ENCODE results near the gene ENTPD2. TPM values are rescaled to one million over a fixed set of nuclear protein-coding genes. Genes with fewer than 3 reads are reported as not detected.

The ENTPD2 gene
- total and polyA plus RNA-seq, 9 of the 15 experiments (the other 6 are each of a cell fraction or from before 2014, with no cell fraction given) = 0.04 to 0.60 (median 0.14) TPM; not detected in 4

DNA sequence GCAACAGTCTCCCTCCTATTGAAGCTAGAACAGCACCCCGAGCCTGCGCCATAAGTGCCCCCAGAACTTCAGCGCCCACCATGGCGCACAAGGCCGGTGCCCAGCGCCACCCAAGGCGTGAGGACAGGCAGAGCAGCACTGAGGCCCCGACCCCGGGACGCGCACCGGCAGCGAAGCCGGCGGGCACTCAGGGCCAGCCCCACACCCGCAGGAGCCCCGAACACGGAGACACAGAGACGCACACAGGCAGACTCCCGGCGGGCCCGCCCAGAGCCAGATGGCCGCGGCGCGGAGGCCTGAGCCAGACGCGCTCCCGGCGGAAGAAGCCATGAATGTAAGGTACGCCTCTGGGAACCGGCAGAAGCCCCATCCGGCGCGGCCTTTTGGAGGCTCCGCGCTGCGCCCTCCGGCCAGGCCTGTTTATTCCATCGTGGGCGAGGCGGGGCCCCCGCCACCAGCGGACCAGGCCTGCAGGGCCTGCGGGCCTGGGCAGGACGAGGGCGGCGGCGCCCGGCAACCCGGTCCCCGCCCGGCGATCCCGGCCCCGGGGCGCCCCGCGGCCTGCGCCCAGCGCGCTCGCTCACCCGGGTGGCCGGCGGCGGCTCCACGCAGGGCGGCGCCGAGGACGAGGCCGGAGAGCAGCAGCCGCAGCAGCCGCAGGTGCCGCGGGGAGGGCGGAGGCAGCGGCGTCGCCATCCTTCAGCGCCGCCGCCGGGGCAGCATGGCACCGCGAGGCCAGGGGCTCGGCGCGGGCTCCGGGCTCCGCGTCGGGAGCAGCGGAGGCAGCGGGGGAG, 8.4 kb downstream of the ENTPD2 start:
- DNase-seq (ENCODE audit: extremely low read depth in 1 of 4, low spot score in 3 of 4) = peak in 2 of 4 experiments; percentile 36 to 37
- no TSS peak for BruUV-seq (replicated peaks)
- Histone ChIP-seq H2AFZ (ENCODE audit: low read depth, low read length) (no peak overlapping the region), H3K36me3 (ENCODE audit: control insufficient read depth, insufficient read depth, low read length) (no peaks in the 10 kb centered on the region), H3K4me3 (no peak overlapping the region), H3K27me3 (ENCODE audit: control insufficient read depth in 2 of 2, insufficient read depth in 2 of 2, low read length in 2 of 2) (peaks cover 7 to 45% of the 10 kb centered on the region in 2 experiments; a peak in 4 of 5 replicates), H4K20me1 (replicated peaks; ENCODE audit: control insufficient read depth, insufficient read depth, low read length) (peaks cover 40% of the 10 kb centered on the region), H3K9ac (ENCODE audit: insufficient read depth in 1 of 2, low read depth in 2 of 2, low read length in 2 of 2) (peak overlapping the region in 1 of 2 experiments; percentile 17; a peak in 1 of 4 replicates), H3K27ac (ENCODE audit: extremely low read depth, low read depth, low read length) (no peak overlapping the region), H3K4me1 (replicated peaks in 1 of 2; ENCODE audit: control insufficient read depth in 2 of 2, insufficient read depth in 2 of 2, low read length in 2 of 2) (peaks cover 2 to 79% of the 10 kb centered on the region in 2 experiments; a peak in 4 of 5 replicates), H3K4me2 (ENCODE audit: insufficient read depth, low read length) (peak overlapping the region; percentile 46; the same call in 1 of the 2 replicates), H3K9me3 (replicated peaks; ENCODE audit: control insufficient read depth, insufficient read depth, low read depth, low read length) (no peaks in the 10 kb centered on the region), H3K9me1 (ENCODE audit: control insufficient read depth, insufficient read depth, low read length) (peaks cover 2% of the 10 kb centered on the region), H3K79me2 (ENCODE audit: control insufficient read depth, insufficient read depth, low read length) (no peaks in the 10 kb centered on the region)
- POLR2A ChIA-PET = interaction anchor here (1.0 kb wide), 1 partner anchor 10 kb away, joined by 4 read pairs; no protein-coding TSS in a partner anchor
- intact Hi-C loops (cut with micrococcal nuclease) (loop anchor here (2.0 kb wide), 1 partner anchor 21 kb away; no protein-coding TSS in a partner anchor), in situ Hi-C loops (cut with MboI) (no loop called here)
- CTCF ChIA-PET (ENCODE audit: low intra/inter-chr PET ratio) = interaction anchor here (0.6 to 1.5 kb wide), 6 partner anchors 15 to 181 kb away, joined by 3 to 6 read pairs (median 3); partner anchors contain the start of gene RNF224
- 6% methylated on average over 60 of the region's 96 CpGs for WGBS (ENCODE audit: insufficient coverage, low coverage, missing lambda C conversion rate)
- FAIRE-seq = no peak
- no peak for ATAC-seq
- TF ChIP-seq SP2 (IDR thresholded peaks at IDR 0.05; ENCODE audit: extremely low read depth, low read depth, low read length, poor library complexity, severe bottlenecking) (no peak), POLR2A (conservative IDR thresholded peaks at IDR 0.05) (no peak), PTRF (tag; IDR thresholded peaks at IDR 0.05) (no peak), HDAC6 (IDR thresholded peaks at IDR 0.05; ENCODE audit: low read depth, low read length) (0 out of 2 replicates have a peak, but pooled peaks have one; percentile 20), ZBTB1 (CRISPR knock-in tag; IDR thresholded peaks at IDR 0.05; ENCODE audit: borderline replicate concordance, low read depth) (0 out of 2 replicates have a peak, but pooled peaks have one; percentile 41), ETV6 (IDR thresholded peaks at IDR 0.05; ENCODE audit: borderline replicate concordance in 1 of 2, low read depth in 2 of 2, low read length in 1 of 2) (no peak), ETV6 (CRISPR knock-in tag; IDR thresholded peaks at IDR 0.05; ENCODE audit: borderline replicate concordance) (no peak), RBM17 (IDR thresholded peaks at IDR 0.05; ENCODE audit: borderline replicate concordance, low read depth, low read length) (no peak), CBFB (CRISPR knock-in tag; IDR thresholded peaks at IDR 0.05) (no peak), ZNF24 (IDR thresholded peaks at IDR 0.05) (no peak), CXXC5 (CRISPR knock-in tag; IDR thresholded peaks at IDR 0.05) (no peak), U2AF2 (optimal IDR thresholded peaks at IDR 0.05; ENCODE audit: low read depth, low read length) (no peak), PHB (CRISPR knock-in tag; IDR thresholded peaks at IDR 0.05) (no peak), KDM2B (CRISPR knock-in tag; IDR thresholded peaks at IDR 0.05) (0 out of 2 replicates have a peak, but pooled peaks have one; percentile 2)
- TF ChIP-seq, protein P1, sequence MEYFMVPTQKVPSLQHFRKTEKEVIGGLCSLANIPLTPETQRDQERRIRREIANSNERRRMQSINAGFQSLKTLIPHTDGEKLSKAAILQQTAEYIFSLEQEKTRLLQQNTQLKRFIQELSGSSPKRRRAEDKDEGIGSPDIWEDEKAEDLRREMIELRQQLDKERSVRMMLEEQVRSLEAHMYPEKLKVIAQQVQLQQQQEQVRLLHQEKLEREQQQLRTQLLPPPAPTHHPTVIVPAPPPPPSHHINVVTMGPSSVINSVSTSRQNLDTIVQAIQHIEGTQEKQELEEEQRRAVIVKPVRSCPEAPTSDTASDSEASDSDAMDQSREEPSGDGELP (CRISPR knock-in tag; IDR thresholded peaks at IDR 0.05; ENCODE audit: borderline replicate concordance) = peak; percentile 42; the same call in 1 of the 2 replicates
- TF ChIP-seq, protein P2, sequence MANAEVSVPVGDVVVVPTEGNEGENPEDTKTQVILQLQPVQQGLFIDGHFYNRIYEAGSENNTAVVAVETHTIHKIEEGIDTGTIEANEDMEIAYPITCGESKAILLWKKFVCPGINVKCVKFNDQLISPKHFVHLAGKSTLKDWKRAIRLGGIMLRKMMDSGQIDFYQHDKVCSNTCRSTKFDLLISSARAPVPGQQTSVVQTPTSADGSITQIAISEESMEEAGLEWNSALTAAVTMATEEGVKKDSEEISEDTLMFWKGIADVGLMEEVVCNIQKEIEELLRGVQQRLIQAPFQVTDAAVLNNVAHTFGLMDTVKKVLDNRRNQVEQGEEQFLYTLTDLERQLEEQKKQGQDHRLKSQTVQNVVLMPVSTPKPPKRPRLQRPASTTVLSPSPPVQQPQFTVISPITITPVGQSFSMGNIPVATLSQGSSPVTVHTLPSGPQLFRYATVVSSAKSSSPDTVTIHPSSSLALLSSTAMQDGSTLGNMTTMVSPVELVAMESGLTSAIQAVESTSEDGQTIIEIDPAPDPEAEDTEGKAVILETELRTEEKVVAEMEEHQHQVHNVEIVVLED (CRISPR knock-in tag; IDR thresholded peaks at IDR 0.05) = no peak
- TF ChIP-seq, protein P3, sequence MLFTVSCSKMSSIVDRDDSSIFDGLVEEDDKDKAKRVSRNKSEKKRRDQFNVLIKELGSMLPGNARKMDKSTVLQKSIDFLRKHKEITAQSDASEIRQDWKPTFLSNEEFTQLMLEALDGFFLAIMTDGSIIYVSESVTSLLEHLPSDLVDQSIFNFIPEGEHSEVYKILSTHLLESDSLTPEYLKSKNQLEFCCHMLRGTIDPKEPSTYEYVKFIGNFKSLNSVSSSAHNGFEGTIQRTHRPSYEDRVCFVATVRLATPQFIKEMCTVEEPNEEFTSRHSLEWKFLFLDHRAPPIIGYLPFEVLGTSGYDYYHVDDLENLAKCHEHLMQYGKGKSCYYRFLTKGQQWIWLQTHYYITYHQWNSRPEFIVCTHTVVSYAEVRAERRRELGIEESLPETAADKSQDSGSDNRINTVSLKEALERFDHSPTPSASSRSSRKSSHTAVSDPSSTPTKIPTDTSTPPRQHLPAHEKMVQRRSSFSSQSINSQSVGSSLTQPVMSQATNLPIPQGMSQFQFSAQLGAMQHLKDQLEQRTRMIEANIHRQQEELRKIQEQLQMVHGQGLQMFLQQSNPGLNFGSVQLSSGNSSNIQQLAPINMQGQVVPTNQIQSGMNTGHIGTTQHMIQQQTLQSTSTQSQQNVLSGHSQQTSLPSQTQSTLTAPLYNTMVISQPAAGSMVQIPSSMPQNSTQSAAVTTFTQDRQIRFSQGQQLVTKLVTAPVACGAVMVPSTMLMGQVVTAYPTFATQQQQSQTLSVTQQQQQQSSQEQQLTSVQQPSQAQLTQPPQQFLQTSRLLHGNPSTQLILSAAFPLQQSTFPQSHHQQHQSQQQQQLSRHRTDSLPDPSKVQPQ (CRISPR knock-in tag; IDR thresholded peaks at IDR 0.05; ENCODE audit: borderline replicate concordance) = no peak

Data from K562 (cell line).